ENCODE data around the gene DAP.

GRCh38 chr5:10684303-10685086 lies 76.5 kb downstream of the DAP start:
- TF ChIP-seq, protein P1, sequence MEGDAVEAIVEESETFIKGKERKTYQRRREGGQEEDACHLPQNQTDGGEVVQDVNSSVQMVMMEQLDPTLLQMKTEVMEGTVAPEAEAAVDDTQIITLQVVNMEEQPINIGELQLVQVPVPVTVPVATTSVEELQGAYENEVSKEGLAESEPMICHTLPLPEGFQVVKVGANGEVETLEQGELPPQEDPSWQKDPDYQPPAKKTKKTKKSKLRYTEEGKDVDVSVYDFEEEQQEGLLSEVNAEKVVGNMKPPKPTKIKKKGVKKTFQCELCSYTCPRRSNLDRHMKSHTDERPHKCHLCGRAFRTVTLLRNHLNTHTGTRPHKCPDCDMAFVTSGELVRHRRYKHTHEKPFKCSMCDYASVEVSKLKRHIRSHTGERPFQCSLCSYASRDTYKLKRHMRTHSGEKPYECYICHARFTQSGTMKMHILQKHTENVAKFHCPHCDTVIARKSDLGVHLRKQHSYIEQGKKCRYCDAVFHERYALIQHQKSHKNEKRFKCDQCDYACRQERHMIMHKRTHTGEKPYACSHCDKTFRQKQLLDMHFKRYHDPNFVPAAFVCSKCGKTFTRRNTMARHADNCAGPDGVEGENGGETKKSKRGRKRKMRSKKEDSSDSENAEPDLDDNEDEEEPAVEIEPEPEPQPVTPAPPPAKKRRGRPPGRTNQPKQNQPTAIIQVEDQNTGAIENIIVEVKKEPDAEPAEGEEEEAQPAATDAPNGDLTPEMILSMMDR (conservative IDR thresholded peaks at IDR 0.05; ENCODE audit: low read depth, low read length) = no peak
- TF ChIP-seq POLR2A (IDR thresholded peaks at IDR 0.05; ENCODE audit: low read depth, low read length) = no peak
- no peak for TF ChIP-seq RFX5 (IDR thresholded peaks at IDR 0.05; ENCODE audit: low read depth, low read length)
- no peak for TF ChIP-seq MAZ (IDR thresholded peaks at IDR 0.05; ENCODE audit: borderline replicate concordance, low read depth, low read length)
- TF ChIP-seq RAD21 (IDR thresholded peaks at IDR 0.05; ENCODE audit: low read length) = no peak
- TF ChIP-seq BHLHE40 (IDR thresholded peaks at IDR 0.05; ENCODE audit: low read depth, low read length) = no peak
- no peak for TF ChIP-seq RCOR1 (IDR thresholded peaks at IDR 0.05; ENCODE audit: insufficient replicate concordance, low read length)
- TF ChIP-seq CEBPB (IDR thresholded peaks at IDR 0.05; ENCODE audit: low read depth, low read length) = no peak
- TF ChIP-seq CHD1 (IDR thresholded peaks at IDR 0.05; ENCODE audit: low read depth, low read length) = no peak
- TF ChIP-seq MXI1 (IDR thresholded peaks at IDR 0.05; ENCODE audit: borderline replicate concordance, low read depth, low read length) = no peak
- no peak for TF ChIP-seq SMC3 (IDR thresholded peaks at IDR 0.05; ENCODE audit: low read depth, low read length)
